Stimulated activated CD4-positive, alpha-beta T cell treated with anti-CD3 and anti-CD28 coated beads, TNF-alpha, amount 100 ng/mL, for 48 hours (primary cell): ENCODE results near the gene WFDC1.

ENCODE experiments used
- DNase-seq, 3 donors: peaks; one replicate each; pipeline ENCODE4 v3.0.0-alpha.2; 2020; ENCODE audit warnings: low read depth in 3 of 3

Gene WFDC1

DNA sequence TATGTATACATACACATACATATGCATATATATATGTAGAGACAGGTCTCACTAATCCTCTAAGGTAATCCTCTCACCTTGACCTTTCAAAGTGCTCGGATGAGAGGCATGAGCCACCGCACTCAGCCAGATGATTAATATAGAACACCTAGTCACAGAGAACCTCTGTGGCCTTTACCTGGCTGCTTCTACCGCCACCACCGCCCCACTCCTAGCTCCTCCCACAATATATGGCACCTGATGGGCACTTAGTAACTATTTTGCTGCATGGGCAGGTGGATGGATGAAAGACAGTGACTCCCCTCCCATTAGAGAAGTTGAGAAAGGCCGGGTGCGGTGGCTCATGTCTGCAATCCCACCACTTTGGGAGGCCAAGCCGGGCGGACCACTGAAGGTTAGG is 57.0 kb downstream of the WFDC1 start:
- DNase-seq: no peak

DNA sequence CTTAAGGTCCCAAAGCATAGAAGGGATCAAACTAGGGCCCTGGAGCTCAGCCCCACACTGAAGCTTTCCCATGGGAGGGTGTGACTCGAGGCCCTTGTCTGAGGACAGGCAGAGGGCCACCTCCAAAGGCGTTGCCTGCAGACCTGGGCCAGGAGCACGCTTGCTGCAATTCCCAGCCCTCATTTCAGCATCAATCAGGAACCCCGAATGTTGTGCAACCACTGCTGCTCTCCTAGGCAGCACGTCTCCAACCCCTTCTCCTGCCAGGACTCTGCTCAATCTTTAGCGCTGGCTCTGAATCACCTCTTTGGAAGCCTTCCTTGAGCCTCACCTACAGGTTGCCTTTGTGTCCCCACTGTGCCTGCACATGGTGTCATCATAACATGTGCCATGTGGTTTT is 59.6 kb downstream of the WFDC1 start:
- DNase-seq: no peak

DNA sequence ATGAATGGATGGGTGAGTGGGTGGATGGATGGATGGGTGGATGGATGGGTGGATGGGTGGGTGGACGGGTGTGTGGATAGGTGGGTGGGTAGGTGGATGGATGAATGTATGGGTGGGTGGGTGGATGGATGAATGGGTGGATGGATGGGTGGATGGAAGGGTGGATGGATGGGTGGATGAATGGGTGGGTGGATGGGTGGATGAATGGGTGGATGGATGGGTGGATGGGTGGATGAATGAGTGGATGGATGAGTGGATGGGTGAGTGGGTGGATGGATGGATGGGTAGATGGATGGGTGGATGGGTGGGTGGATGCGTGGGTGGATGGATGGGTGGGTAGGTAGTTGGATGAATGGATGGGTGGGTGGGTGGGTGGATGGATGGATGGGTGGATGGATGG is 60.5 kb downstream of the WFDC1 start:
- no peak for DNase-seq

DNA sequence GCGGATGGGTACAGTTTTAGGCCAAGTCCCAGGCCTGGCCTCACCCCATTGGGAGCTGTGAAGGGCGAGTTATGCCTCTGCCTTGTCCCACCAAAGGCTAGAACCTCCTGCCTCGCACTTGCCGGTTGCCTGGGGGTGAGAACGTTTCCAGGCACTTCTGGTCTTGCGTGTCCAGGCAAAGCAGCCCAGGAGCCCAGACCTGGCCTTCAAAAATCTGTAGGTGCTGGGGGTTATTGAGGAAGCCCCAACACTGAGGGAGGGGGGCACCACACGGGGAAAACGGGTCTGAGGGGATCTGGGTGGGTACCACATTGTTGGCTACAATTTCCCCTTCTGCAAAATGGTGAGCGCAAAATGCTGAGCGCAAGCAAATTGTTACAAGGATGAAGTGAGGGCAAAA is 61.5 kb downstream of the WFDC1 start:
- no peak for DNase-seq

DNA sequence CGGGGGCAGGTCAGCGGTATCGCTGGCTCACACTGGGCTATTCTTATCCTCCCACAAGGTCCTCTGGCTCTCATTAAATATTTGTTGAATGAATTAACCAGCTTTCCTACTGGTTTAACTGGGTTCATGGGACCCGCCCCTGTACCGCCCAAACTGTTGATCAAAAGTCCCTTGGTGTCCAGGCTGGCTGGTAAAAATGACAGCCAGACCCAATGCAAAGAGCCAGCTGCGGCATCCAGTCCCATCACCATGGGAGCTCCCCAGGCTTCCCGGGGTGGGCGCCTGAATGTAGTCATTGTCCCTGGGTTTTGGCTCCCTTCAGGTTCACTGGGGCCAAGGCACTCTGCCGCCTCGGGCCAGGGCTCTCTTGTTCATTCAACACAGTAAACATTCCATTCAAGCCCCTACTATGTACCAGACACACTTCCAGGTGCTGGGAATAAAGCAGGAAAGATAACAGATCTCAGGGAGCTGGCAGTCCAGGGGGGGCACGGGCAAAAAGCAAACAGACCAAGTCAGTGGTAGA is 62.0 kb downstream of the WFDC1 start:
- no peak for DNase-seq

DNA sequence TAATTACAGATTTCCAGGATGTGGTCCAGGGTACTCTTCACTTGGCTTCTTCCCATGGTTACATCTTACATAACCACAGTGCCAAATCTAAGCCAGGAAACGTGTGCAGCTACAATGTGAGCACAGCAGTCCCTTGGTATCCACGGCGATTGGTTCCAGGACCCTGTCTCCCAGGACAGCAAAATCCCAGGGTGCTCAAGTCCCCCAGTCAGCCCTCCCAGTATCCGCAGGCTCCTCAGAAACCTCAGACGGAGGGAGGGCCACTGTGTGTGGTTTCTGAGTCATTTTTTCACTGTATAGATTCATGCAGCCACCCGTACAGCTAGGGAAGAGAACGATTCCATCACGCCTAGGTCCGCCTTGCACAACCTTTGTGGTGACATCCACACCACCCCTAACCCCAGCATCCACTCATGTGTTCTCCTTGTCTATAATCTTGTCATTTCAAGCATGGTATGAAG is 62.5 kb downstream of the WFDC1 start:
- DNase-seq: peak; percentile 11 to 29 (median 17)

DNA sequence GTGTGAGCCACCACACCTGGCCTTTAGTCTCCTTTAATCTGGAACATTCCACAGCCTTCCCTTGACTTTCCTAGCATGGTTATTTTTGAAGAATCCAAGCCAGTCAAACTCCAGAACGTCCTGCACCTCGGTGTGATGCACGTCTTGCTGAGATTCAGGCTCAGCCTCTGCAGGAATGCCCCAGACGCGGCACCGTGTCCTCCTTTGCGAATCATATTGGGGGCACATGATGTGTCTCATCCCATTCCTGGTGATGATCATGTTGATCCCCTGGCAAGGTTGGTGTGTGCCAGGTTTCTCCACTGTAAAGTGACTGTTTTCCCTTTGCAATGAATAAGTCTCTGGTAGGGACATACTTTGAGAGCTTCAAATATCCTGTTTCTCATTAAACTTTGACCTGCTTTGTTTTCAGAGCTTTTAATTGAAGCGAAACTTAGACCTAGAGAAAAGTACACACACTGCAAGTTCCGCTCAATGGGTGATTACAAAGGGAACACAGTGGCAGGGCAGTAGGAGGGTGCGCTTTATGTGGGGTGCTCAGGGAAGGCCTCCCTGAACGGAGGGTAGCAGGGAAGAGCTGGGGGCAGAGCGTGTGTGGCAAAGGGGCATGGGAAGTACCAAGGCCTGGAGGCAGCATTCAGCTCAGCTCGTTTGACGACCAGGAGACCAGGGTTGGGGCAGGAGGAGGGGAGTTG is 64.1 kb downstream of the WFDC1 start:
- no peak for DNase-seq

DNA sequence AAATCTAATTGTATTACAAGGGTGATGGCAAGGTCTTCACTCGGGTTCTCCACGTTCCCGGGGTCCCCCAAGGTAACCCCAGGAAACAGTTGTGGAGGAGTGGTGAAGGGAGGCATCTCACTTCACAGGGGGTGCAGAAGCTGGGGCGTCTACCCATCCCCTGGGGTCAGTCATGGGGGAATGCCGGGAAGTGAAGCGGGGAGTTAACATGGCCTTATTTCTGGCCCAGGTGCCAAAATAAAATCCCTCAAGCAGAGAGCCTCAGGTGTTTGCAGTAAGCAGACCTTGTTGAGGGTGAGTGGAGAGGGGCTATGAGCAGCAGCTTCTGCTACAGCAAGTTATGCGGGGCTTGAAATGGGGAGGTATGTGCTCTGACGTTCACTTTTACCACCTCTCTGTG is 64.6 kb downstream of the WFDC1 start:
- DNase-seq: no peak

DNA sequence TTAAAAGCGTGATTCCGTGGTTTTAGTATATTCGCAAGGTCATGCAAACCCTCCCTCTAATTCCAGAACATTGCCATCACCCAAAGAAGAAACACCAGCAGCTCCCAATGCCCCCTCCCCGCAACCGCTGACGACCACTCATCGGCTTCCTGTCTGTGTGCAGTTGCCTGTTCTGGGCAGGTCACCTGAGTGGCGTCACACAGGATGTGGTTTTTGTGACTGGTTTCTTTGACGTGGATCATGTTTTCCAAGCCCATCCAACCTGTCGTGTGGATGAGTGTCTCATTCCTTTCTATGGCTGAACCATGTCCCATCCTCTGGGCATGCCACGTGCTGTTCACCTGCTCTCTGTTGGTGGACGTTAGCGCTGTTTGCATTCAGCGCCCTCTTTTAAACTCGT is 65.5 kb downstream of the WFDC1 start:
- DNase-seq: peak in 2 of 3 donors; percentile 40 to 41

DNA sequence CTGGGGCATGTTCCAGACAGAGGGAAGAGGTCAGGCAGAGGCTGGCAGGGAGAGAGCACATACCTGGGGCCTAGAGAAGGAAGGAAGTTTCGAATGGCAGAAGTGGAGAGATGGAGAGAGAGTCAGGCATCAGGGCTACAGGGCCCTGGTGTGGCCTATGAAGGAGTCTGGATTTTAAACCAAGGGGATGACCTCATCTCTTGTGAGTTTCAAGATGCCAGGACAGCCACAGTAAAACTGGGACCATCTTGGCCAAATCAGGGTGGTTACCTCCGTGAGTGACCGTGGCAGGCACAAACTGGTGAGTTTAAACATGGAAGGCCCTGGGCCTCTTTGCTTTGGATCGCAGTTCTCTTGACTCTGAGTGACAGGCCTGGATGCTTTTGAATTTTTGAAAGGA is 66.1 kb downstream of the WFDC1 start:
- no peak for DNase-seq

DNA sequence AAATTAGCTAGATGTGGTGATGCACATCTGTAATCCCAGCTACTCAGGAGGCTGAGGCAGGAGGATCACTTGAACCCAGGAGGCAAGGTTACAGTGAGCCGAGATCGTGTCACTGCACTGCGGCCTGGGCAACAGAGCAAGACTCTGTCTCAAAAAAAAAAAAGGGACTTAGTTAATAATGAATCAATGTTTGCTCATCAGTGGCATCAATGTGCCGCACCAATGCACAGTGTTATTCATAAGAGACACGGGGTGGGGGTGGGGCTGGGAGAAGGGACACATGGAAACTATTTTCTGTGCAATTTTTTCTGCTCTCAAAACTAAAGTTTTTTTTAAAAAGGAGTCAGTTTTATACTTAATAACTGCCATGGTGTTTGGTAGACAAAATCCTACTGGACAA is 66.9 kb downstream of the WFDC1 start:
- no peak for DNase-seq

DNA sequence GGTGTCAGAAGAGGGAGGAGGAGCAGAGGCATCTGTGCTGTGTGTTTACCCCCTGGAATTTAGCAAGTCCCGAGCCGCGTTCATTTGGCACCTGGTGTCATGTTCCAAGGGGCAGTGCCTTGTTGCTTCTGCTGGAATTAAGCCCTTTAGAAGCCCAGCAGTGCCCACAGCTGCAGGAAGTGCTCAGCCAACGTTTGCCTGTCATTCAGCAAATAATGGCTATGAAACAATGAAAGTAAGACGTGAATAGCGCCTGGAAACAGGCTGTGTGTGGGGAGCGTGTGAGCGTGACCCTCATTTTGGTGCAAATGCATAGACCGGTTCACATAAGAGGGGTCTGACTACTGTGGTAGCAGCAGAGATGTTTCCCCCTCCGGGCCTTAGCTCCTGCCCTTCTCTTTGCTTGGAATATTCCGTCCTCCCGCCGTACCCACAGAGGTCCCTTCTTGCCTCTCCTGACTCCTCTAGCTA is 67.8 kb downstream of the WFDC1 start:
- no peak for DNase-seq

DNA sequence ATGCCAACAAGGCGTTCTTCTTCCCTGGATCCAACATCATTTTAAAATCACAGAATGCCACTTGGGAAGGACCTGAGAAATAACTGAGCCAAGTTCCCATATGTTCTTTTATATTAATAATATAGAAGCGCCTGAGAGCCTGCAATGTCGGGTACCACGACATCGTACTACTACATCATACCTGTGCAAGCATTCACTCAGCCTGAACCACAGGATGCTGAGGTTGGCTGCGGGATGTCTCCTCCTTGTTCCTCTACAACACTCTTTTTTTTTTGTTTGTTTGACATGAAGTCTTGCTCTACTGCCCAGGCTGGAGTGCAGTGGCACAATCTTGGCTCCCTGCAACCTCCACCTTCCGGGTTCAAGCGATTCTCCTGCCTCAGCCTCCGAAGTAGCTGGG is 71.5 kb downstream of the WFDC1 start:
- no peak for DNase-seq

DNA sequence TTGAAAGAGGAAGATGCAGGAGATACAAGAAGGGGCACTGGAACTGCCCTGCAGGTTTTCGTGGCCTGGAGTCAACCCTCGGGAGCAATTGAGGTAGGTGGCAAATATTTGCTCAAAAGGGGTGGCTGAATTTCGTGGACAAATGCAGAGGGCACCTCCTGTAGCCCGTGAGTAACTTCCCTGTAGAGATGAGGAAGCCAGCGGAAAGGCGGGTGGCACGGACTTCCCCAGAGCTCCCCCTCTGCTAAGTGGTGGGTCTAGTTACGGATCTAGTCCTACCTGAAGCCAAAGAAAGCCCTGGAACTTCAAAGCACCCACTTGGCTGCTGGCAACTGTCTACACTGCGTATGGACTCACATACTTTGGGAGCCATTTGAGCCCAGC is 72.6 kb downstream of the WFDC1 start:
- DNase-seq: no peak

DNA sequence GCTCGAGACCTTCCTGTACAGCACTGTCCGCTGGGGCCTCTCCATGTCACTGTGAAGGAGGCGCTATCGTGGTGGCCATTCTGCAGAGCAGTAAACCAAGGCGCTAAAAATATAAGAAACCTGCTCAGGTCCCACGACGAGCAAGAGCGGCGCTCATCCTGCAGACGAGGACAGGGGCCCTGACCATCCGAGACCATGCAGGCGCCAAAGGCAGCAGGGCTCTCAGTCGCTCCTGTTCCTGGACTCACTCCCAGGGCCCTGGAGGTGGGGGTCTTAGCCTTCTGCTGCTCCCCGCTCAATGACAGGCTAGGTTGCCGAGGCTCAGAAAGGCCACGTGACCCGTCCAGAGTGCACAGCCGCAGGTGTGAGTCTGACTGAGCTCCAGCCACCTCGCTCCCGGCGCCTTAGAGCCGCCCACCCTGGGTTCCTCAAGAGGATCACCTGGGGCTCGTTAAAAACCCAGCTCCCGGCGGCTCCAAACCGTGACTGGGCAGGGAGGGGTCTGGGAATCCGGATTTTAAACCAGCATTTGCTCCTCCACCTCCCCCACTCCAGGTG is 73.2 kb downstream of the WFDC1 start:
- no peak for DNase-seq

DNA sequence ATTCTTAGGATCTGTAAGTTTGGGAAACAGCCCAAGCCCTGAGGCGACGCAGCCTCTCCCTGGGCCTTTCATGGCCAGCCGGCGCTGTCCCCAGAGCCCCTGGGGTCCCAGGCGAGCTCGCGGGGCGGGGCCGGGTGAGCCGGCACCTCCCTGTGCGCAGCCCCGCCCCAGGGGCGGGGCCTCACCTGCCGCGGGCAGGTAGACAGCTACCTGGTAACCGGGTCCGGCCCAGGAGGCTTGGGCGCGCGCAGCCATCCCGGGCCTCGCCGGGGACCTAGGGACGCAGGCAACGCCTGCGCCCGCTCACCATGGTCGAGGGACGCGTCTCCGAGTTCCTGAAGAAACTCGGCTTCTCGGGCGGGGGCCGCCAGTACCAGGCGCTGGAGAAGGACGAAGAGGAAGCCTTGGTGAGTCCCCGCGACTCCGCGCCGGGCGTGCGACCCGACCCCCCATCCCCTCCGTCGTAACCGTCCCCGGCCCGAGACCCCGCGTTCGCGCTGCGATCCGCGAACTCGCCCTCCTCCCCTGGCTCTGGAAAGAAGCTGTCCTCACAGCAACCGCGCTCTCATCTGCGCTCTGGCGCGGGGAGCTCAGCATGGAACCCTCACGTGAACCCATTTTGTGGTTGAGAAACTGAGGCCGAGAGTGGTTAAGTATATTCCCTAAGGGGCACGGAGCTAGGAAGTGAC is 73.8 kb downstream of the WFDC1 start, which contains the start of gene ATP2C2:
Gene ATP2C2, plus strand, starts transcription at position 231 of the 689 bp plus-strand sequence. Its CDS starts 78 bp downstream, at position 309.
- DNase-seq: no peak

DNA sequence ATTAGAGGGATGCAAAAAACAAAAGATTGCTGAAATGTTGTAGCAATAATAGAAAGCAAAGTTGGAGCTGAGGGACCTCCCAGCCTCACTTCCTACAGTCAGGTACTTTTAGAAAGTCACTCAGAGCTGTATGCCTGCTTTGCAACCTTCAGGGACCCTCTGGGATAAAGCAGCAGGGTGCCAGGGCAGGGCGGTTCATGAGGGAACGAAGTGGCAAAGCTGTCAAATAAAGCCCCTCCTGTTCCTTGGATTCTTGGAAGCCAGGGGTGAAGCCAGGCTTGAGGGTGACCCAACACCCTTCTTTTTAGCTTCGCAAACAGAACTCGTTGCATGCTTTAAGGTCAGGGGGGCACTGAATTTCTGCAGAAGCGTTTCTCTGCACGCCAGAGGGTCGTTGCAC is 74.4 kb downstream of the WFDC1 start:
- no peak for DNase-seq

DNA sequence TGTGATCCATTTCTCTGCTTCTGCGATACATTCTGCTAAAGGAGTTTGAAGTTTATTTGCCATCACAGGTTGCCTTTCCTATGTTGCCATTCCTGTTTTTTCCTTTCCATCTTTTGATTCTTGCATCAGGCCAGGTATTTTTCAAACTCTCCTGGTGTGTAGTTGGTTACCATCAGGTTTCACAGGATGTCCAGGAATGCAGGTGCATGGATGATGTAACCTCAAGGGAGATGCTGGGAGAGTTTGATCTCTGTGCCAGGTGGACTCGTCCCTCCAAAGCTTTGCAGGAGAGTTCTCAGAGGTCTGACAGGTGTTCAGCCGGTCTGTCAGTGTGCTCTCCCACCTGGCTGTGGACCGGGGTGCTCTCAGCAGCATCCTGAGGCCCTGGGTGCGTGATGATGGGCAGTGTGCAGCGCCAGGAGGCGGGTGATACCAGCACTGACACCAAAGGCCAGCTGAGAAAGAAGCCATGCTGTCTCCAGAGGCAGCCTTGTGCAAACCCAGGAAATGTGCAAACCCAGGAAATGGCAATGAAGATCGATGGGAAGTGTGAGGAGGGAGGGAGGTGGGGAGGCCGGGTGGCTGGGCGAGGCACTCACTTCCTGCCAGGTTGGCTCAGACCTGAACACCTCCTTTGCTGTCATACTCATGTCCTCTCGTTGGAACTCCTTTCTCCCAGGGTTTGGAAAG is 75.4 kb downstream of the WFDC1 start:
- DNase-seq: no peak

DNA sequence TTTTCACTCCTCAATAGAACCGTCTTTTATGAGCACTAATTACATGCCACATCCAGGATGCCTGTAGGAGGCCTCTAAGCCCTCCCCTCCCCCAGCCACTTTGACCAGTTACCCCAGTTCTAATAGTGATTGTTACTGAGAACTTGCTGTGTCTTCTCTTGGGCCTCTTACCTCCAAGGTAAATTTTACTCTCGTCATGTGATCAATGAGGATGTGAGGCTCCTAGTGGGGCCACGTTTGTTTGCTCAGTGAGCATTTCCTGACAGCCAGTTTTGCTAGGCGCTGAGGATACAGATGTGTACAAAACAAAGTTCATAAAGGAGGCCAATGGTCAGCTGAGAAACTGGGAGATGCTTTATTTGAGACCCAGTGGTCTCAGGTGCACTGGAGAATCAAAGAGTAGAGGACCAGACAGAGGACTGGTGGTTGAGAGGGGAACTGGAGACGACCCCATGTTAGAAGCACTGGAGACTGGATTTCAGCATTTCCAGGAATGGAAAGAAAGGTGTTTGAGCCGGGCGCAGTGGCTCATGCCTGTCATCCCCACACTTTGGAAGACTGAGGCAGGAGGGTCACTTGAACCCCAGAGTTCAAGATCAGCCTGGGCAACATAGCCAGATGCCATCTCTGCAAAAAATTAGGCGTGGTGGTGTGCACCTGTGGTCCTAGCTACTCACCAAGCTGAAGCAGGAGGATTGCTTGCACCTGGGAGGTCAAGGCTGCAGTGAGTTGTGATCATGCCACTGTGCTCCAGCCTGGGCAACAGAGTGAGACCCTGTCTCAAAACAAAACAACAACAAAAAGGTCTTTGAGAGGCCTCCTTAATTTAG is 76.3 kb downstream of the WFDC1 start:
- no peak for DNase-seq

DNA sequence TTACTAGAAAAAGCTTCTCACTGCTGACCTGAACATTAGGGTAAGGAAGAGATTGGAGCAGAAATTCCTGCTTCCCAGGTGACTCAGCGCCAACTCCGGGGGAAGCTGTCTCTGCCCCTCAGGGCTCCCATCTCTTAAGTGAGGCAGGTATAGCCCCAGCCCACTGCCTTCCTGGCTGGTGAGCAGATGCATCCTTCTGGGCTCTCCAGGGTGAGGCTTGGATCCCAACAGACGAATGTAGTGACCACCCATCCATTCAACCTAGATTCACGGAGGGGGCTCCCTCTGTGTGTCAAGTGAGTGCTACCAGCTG is 76.8 kb downstream of the WFDC1 start:
- no peak for DNase-seq

DNA sequence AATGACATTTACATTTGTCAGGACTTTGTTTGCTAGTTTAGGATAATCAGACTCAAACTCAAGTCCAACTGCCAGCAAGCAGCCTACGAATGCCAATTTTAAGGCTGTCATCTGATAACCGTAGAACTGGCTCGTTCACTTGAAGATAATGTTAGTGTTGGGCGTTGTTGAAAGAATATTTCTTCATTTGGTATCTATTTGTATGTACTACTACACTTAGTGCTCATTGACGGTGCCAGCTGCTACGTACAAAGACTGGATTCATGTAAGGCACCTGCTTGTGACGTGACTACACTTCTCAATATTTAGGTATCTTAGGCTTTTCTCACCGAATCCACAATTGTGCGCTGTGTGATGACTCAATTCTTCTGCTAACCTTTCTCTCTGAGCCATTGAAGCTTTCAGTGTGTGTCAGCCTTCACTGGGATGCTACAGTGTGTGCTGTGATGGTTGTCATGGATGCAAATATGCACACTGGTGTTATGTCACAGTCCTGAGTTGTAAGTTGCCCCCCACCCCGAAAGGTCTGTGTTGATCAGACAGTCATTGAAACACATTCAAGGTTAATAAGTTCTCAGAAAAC is 79.3 kb downstream of the WFDC1 start:
- no peak for DNase-seq
